H1 (cell line): Measurements from ENCODE around the gene TGFBR2. TPM values are rescaled to one million over a fixed set of nuclear protein-coding genes. Genes with fewer than 3 reads are reported as not detected.

Experiments used
- CEBPB ChIP-seq: IDR thresholded peaks from 2 replicates; pipeline ENCODE4 v1.6.1; 2012; ENCODE audit warnings: low read depth, low read length
- JUND ChIP-seq: IDR thresholded peaks from 2 replicates; pipeline ENCODE4 v1.6.1; 2011; ENCODE audit warnings: mild to moderate bottlenecking, improper control_type of control experiment, low read length
- PHF8 ChIP-seq: fragments of 200-600 bp; sonication (generic); conservative IDR thresholded peaks from 2 replicates; pipeline ENCODE4 v1.7.1; 2012; ENCODE audit warnings: low read depth, mild to moderate bottlenecking, inconsistent platforms, low read length, moderate library complexity
- RAD21 ChIP-seq, 2 experiments: IDR thresholded peaks in 1 of 2; conservative IDR thresholded peaks in 1 of 2; 2 replicates each; pipeline ENCODE4 v1.6.1; 2011; ENCODE audit warnings: low read depth in 2 of 2, low read length in 2 of 2, improper control_type of control experiment in 1 of 2, inconsistent platforms in 1 of 2, mild to moderate bottlenecking in 1 of 2, moderate library complexity in 1 of 2
- RNF2 ChIP-seq: fragments of 200-900, 300-1000 bp; sonication (generic); IDR thresholded peaks from 2 replicates; pipeline ENCODE4 v1.7.1; 2016; ENCODE audit warnings: borderline replicate concordance, low read depth, mild to moderate bottlenecking, antibody characterized with exemption, low read length; ENCODE audit not compliant: poor library complexity, severe bottlenecking; ENCODE audit errors: missing control alignments
- SIRT6 ChIP-seq: IDR thresholded peaks from one replicate; pipeline ENCODE4 v1.7.1; 2012; ENCODE audit warnings: low read length, inconsistent platforms
- SP4 ChIP-seq: IDR thresholded peaks from 2 replicates; pipeline ENCODE4 v1.6.1; 2012; ENCODE audit warnings: low read length, inconsistent platforms
- TAF7 ChIP-seq: optimal IDR thresholded peaks from 2 replicates; pipeline ENCODE3; 2011; ENCODE audit warnings: low read depth, mild to moderate bottlenecking, inconsistent platforms, low read length, moderate library complexity, borderline replicate concordance
- YY1 ChIP-seq: IDR thresholded peaks from 2 replicates; pipeline ENCODE4 v1.6.1; 2011; ENCODE audit warnings: low read depth, mild to moderate bottlenecking, low read length
- polyA plus RNA-seq, 7 experiments: library from polyadenylated mRNA; depleted of rRNA in 3 of 7; stranded (reverse) in 5 of 7; unstranded in 2 of 7; fragments of >200 nt in 5 of 7; fragments of 200-250 nt in 2 of 7; gene quantifications; 1 replicate in 5 of 7; 2 replicates in 1 of 7; 4 replicates in 1 of 7; pipeline versions ENCODE4 v1.2.1 to v1.2.3, GENCODE V29; 2011 to 2013; ENCODE audit warnings: missing spikeins in 2 of 7, mixed read lengths in 2 of 7
- total RNA-seq: library from RNA; stranded (reverse); fragmentation: NEBNext Ultra II Directional; extraction: Animal tissue kit (Norgen Biotek cat#: 25700); gene quantifications from 2 replicates; pipeline ENCODE4 v1.2.1, GENCODE V29; 2021
- TF ChIP-seq, protein P1 (sequence below): fragments of 300-600 bp; sonication (generic); IDR thresholded peaks from 2 replicates; pipeline ENCODE4 v1.7.1; 2012; ENCODE audit warnings: low read length, moderate library complexity, mild to moderate bottlenecking, inconsistent platforms; ENCODE audit not compliant: insufficient replicate concordance
- TF ChIP-seq, protein P2 (sequence below): IDR thresholded peaks from 2 replicates; pipeline ENCODE4 v1.6.1; 2012; ENCODE audit warnings: inconsistent platforms

Gene TGFBR2
- total and polyA plus RNA-seq, 2 of the 8 experiments (the other 6 are each of a cell fraction or from before 2014, with no cell fraction given), result 4.2 to 7.4 TPM

DNA sequence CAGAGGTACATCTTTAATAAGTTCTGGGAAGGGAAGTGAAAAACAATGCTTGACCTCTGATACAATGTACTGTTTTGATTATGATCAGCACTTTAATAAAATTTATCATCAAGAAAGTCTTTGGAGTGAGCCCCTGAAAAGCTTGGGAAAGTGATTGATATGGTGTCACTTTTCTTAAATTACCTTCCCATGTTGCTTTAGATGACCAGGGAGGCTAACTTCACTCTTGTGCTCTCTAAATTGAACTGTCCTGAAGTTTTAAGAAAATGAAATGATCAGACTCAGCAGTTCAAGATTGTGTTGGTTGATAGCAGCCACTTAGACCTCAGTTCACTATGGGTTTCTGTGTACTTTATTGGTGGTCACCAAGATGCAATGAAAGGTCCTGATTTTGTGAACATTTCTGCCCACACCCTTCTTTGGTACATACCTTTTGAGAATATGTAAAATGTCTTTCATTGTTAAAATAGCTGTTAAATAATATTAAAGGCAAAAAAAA is 15.7 kb downstream of the TGFBR2 start (continued):
- TF ChIP-seq, protein P1, sequence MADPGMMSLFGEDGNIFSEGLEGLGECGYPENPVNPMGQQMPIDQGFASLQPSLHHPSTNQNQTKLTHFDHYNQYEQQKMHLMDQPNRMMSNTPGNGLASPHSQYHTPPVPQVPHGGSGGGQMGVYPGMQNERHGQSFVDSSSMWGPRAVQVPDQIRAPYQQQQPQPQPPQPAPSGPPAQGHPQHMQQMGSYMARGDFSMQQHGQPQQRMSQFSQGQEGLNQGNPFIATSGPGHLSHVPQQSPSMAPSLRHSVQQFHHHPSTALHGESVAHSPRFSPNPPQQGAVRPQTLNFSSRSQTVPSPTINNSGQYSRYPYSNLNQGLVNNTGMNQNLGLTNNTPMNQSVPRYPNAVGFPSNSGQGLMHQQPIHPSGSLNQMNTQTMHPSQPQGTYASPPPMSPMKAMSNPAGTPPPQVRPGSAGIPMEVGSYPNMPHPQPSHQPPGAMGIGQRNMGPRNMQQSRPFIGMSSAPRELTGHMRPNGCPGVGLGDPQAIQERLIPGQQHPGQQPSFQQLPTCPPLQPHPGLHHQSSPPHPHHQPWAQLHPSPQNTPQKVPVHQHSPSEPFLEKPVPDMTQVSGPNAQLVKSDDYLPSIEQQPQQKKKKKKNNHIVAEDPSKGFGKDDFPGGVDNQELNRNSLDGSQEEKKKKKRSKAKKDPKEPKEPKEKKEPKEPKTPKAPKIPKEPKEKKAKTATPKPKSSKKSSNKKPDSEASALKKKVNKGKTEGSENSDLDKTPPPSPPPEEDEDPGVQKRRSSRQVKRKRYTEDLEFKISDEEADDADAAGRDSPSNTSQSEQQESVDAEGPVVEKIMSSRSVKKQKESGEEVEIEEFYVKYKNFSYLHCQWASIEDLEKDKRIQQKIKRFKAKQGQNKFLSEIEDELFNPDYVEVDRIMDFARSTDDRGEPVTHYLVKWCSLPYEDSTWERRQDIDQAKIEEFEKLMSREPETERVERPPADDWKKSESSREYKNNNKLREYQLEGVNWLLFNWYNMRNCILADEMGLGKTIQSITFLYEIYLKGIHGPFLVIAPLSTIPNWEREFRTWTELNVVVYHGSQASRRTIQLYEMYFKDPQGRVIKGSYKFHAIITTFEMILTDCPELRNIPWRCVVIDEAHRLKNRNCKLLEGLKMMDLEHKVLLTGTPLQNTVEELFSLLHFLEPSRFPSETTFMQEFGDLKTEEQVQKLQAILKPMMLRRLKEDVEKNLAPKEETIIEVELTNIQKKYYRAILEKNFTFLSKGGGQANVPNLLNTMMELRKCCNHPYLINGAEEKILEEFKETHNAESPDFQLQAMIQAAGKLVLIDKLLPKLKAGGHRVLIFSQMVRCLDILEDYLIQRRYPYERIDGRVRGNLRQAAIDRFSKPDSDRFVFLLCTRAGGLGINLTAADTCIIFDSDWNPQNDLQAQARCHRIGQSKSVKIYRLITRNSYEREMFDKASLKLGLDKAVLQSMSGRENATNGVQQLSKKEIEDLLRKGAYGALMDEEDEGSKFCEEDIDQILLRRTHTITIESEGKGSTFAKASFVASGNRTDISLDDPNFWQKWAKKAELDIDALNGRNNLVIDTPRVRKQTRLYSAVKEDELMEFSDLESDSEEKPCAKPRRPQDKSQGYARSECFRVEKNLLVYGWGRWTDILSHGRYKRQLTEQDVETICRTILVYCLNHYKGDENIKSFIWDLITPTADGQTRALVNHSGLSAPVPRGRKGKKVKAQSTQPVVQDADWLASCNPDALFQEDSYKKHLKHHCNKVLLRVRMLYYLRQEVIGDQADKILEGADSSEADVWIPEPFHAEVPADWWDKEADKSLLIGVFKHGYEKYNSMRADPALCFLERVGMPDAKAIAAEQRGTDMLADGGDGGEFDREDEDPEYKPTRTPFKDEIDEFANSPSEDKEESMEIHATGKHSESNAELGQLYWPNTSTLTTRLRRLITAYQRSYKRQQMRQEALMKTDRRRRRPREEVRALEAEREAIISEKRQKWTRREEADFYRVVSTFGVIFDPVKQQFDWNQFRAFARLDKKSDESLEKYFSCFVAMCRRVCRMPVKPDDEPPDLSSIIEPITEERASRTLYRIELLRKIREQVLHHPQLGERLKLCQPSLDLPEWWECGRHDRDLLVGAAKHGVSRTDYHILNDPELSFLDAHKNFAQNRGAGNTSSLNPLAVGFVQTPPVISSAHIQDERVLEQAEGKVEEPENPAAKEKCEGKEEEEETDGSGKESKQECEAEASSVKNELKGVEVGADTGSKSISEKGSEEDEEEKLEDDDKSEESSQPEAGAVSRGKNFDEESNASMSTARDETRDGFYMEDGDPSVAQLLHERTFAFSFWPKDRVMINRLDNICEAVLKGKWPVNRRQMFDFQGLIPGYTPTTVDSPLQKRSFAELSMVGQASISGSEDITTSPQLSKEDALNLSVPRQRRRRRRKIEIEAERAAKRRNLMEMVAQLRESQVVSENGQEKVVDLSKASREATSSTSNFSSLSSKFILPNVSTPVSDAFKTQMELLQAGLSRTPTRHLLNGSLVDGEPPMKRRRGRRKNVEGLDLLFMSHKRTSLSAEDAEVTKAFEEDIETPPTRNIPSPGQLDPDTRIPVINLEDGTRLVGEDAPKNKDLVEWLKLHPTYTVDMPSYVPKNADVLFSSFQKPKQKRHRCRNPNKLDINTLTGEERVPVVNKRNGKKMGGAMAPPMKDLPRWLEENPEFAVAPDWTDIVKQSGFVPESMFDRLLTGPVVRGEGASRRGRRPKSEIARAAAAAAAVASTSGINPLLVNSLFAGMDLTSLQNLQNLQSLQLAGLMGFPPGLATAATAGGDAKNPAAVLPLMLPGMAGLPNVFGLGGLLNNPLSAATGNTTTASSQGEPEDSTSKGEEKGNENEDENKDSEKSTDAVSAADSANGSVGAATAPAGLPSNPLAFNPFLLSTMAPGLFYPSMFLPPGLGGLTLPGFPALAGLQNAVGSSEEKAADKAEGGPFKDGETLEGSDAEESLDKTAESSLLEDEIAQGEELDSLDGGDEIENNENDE, result no peak
- TF ChIP-seq PHF8 (no peak), RAD21 (IDR thresholded peaks at IDR 0.05 in 1 of 2, conservative IDR thresholded peaks at IDR 0.05 in 1 of 2; ENCODE audit: low read depth in 2 of 2, low read length in 2 of 2) (no peak), JUND (no peak), SIRT6 (no peak), YY1 (no peak), RNF2 (no peak), CEBPB (no peak), SP4 (no peak), TAF7 (no peak)
- TF ChIP-seq, protein P2, sequence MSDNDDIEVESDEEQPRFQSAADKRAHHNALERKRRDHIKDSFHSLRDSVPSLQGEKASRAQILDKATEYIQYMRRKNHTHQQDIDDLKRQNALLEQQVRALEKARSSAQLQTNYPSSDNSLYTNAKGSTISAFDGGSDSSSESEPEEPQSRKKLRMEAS, result no peak
